ENCODE measurements around the gene CEP68. TPM values are rescaled to one million over a fixed set of nuclear protein-coding genes. Genes with fewer than 3 reads are reported as not detected.

The CEP68 gene
- polyA plus RNA-seq, 1 of the 3 experiments (the other 2 are of a cell fraction): 6.2 TPM

GRCh38 chr2:65075176-65075575, 19.0 kb downstream of the CEP68 start:
- no peak for DNase-seq
- no peaks in the 10 kb centered on the region for H3K9me3 ChIP-seq
- H4K20me1 ChIP-seq (ENCODE audit: insufficient read depth): peaks cover 3% of the 10 kb centered on the region
- H3K9ac ChIP-seq: no peak overlapping the region
- TF ChIP-seq RFX5 (IDR thresholded peaks at IDR 0.05; ENCODE audit: low read length) (no peak), TEAD4 (IDR thresholded peaks at IDR 0.05; ENCODE audit: borderline replicate concordance, insufficient read depth) (no peak), MXI1 (IDR thresholded peaks at IDR 0.05; ENCODE audit: low read depth, low read length) (no peak), EP300 (IDR thresholded peaks at IDR 0.05; ENCODE audit: borderline replicate concordance in 1 of 2, low read depth in 1 of 2, low read length in 1 of 2) (no peak), POLR2AphosphoS5 (IDR thresholded peaks at IDR 0.05; ENCODE audit: low read depth, low read length) (no peak), MEF2A (IDR thresholded peaks at IDR 0.05; ENCODE audit: borderline replicate concordance, low read depth) (no peak), IRF3 (IDR thresholded peaks at IDR 0.05; ENCODE audit: low read depth, low read length) (no peak)
- 93% methylated on average over 9 of the region's 9 CpGs for WGBS (ENCODE audit: low lambda C conversion rate)
- no peak overlapping the region for H2AFZ ChIP-seq (ENCODE audit: low read depth)
- H3K27ac ChIP-seq (ENCODE audit: low read depth in 2 of 2, low read length in 1 of 2): no peak overlapping the region
- H3K36me3 ChIP-seq (replicated peaks in 1 of 2; ENCODE audit: control insufficient read depth in 1 of 2, insufficient read depth in 2 of 2, low read length in 1 of 2): peaks cover 69 to 75% of the 10 kb centered on the region in 2 experiments
- ChIA-PET POLR2A (interaction anchor here (0.9 kb wide), 1 partner anchor 14 kb away, joined by 4 read pairs; no protein-coding TSS in a partner anchor), CTCF (interaction anchor here (1.0 to 1.1 kb wide), 2 partner anchors 12 to 19 kb away, joined by 4 to 5 read pairs; partner anchors contain the start of gene CEP68)
- H3K4me3 ChIP-seq (ENCODE audit: low read depth in 2 of 2, low read length in 1 of 2): no peak overlapping the region
- no peaks in the 10 kb centered on the region for H3K27me3 ChIP-seq (ENCODE audit: insufficient read depth)
- no peak overlapping the region for H3K4me2 ChIP-seq
- H3K9me2 ChIP-seq: no peaks in the 10 kb centered on the region
- H3K79me2 ChIP-seq (ENCODE audit: insufficient read depth): peaks cover 4% of the 10 kb centered on the region; the same call in 1 of the 2 replicates
- H3F3A ChIP-seq (replicated peaks; ENCODE audit: insufficient read depth): peaks cover 17% of the 10 kb centered on the region
- peaks cover 11 to 14% of the 10 kb centered on the region in 2 experiments; a peak in 3 of 4 replicates for H3K4me1 ChIP-seq (ENCODE audit: control insufficient read depth in 1 of 2, insufficient read depth in 2 of 2, low read depth in 1 of 2, low read length in 1 of 2)

GRCh38 chr2:65075605-65076344, 19.6 kb downstream of the CEP68 start:
- peaks cover 69 to 78% of the 10 kb centered on the region in 2 experiments for H3K36me3 ChIP-seq (replicated peaks in 1 of 2; ENCODE audit: control insufficient read depth in 1 of 2, insufficient read depth in 2 of 2, low read length in 1 of 2)
- H3K4me3 ChIP-seq (ENCODE audit: low read depth in 2 of 2, low read length in 1 of 2): no peak overlapping the region
- ChIA-PET CTCF (interaction anchor here (1.0 kb wide), 1 partner anchor 11 kb away, joined by 5 read pairs; no protein-coding TSS in a partner anchor), POLR2A (interaction anchor here (0.9 kb wide), 1 partner anchor 13 kb away, joined by 4 read pairs; no protein-coding TSS in a partner anchor)
- TF ChIP-seq RFX5 (IDR thresholded peaks at IDR 0.05; ENCODE audit: low read length) (no peak), CTCF (IDR thresholded peaks at IDR 0.05) (no peak), FOSL2 (IDR thresholded peaks at IDR 0.05; ENCODE audit: borderline replicate concordance, low read depth) (no peak), ELF1 (IDR thresholded peaks at IDR 0.05) (no peak), TAF1 (IDR thresholded peaks at IDR 0.05; ENCODE audit: borderline replicate concordance, low read depth, low read length) (no peak), TCF12 (IDR thresholded peaks at IDR 0.05) (no peak), MAX (IDR thresholded peaks at IDR 0.05; ENCODE audit: low read depth) (no peak), NFIC (IDR thresholded peaks at IDR 0.05; ENCODE audit: borderline replicate concordance) (no peak), USF2 (IDR thresholded peaks at IDR 0.05; ENCODE audit: borderline replicate concordance, low read depth, low read length) (no peak), MXI1 (IDR thresholded peaks at IDR 0.05; ENCODE audit: low read depth, low read length) (no peak), EP300 (IDR thresholded peaks at IDR 0.05; ENCODE audit: borderline replicate concordance in 1 of 2, low read depth in 1 of 2, low read length in 1 of 2) (no peak), SIN3A (IDR thresholded peaks at IDR 0.05; ENCODE audit: borderline replicate concordance, low read depth, low read length) (no peak), GATA2 (CRISPR knock-in tag; IDR thresholded peaks at IDR 0.05) (no peak), SMC3 (IDR thresholded peaks at IDR 0.05; ENCODE audit: low read depth, low read length) (no peak)
- H3K4me2 ChIP-seq: no peak overlapping the region
- H3K27ac ChIP-seq (ENCODE audit: low read depth in 2 of 2, low read length in 1 of 2): no peak overlapping the region
- H3F3A ChIP-seq (replicated peaks; ENCODE audit: insufficient read depth): peaks cover 15% of the 10 kb centered on the region
- H3K4me1 ChIP-seq (ENCODE audit: control insufficient read depth in 1 of 2, insufficient read depth in 2 of 2, low read depth in 1 of 2, low read length in 1 of 2): peaks cover 6 to 8% of the 10 kb centered on the region in 2 experiments; a peak in 3 of 4 replicates
- H2AFZ ChIP-seq (ENCODE audit: low read depth): no peak overlapping the region
- H3K9me2 ChIP-seq: no peaks in the 10 kb centered on the region
- 89% methylated on average over 3 of the region's 5 CpGs for WGBS (ENCODE audit: low lambda C conversion rate)
- peaks cover 7% of the 10 kb centered on the region; the same call in 1 of the 2 replicates for H3K79me2 ChIP-seq (ENCODE audit: insufficient read depth)
- no peak for DNase-seq
- H3K9me3 ChIP-seq: no peaks in the 10 kb centered on the region
- no peaks in the 10 kb centered on the region; the same call in 1 of the 2 replicates for H4K20me1 ChIP-seq (ENCODE audit: insufficient read depth)
- no peaks in the 10 kb centered on the region for H3K27me3 ChIP-seq (ENCODE audit: insufficient read depth)
- H3K9ac ChIP-seq: no peak overlapping the region
